ENCODE measurements around the gene TNNI3K.

- TF ChIP-seq POLR2AphosphoS5 (IDR thresholded peaks at IDR 0.05; ENCODE audit: insufficient read depth in 1 of 2, low read depth in 1 of 2) (no peak), POLR2A (IDR thresholded peaks at IDR 0.05) (no peak)
Observed at GRCh38 chr1:74570797-74571492, 335.8 kb downstream of the TNNI3K start.
